Upper lobe of left lung (tissue), 6 donors: ENCODE results near the gene SPTLC1. TPM values are rescaled to one million over a fixed set of nuclear protein-coding genes. Genes with fewer than 3 reads are reported as not detected.

Source experiments
- ATAC-seq, 2 donors: fragments of 200-7000 bp; cut with Tn5 transposase; one replicate each; pipeline ENCODE4 v1.9.1; 2022; ENCODE audit warnings: mild to moderate bottlenecking in 2 of 2, moderate library complexity in 2 of 2; ENCODE audit not compliant: low FRiP score in 2 of 2
- DNase-seq, 2 donors: peaks; one replicate each; pipeline ENCODE4 v3.0.0-alpha.2; 2019 to 2020
- H3K27ac ChIP-seq, 4 donors: fragments of 200-600 bp; sonication (generic); one replicate each; pipeline ENCODE4 v1.5.1; 2016 to 2019
- H3K27me3 ChIP-seq, 4 donors: fragments of 200-600 bp; sonication (generic); one replicate each; pipeline ENCODE4 v1.5.1; 2017 to 2019
- H3K36me3 ChIP-seq, 4 donors: fragments of 200-600 bp; sonication (generic); one replicate each; pipeline ENCODE4 v1.5.1; 2016 to 2019
- H3K4me1 ChIP-seq, 4 donors: fragments of 200-600 bp; sonication (generic); one replicate each; pipeline ENCODE4 v1.5.1; 2018 to 2019
- H3K4me3 ChIP-seq, 4 donors: fragments of 200-600 bp; sonication (generic); one replicate each; pipeline ENCODE4 v1.5.1; 2017 to 2019; ENCODE audit warnings: mild to moderate bottlenecking in 2 of 4, moderate library complexity in 1 of 4
- H3K9me3 ChIP-seq, 4 donors: fragments of 200-600 bp; sonication (generic); one replicate each; pipeline ENCODE4 v1.5.1; 2018 to 2019
- CTCF ChIP-seq, 6 experiments: fragments of 450-650 bp in 4 of 6; fragments of 200-600 bp in 2 of 6; sonication (generic) in 2 of 6; IDR thresholded peaks; one replicate each; pipeline ENCODE4 v1.5.1; 2016 to 2019; ENCODE audit warnings: antibody characterized with exemption in 6 of 6
- EP300 ChIP-seq, 4 donors: sonication (generic); formaldehyde crosslinking; IDR thresholded peaks; one replicate each; pipeline ENCODE4 v1.5.1; 2017; ENCODE audit warnings: antibody characterized with exemption in 4 of 4, control low read depth in 2 of 4
- POLR2A ChIP-seq, 4 donors: fragments of 450-650 bp; IDR thresholded peaks; one replicate each; pipeline ENCODE4 v1.5.1; 2016 to 2017; ENCODE audit warnings: antibody characterized with exemption in 4 of 4, mild to moderate bottlenecking in 2 of 4
- POLR2AphosphoS5 ChIP-seq, 2 donors: sonication (generic); formaldehyde crosslinking; IDR thresholded peaks; one replicate each; pipeline ENCODE4 v1.5.1; 2017; ENCODE audit warnings: antibody characterized with exemption in 2 of 2
- WGBS, 2 donors: methylation state at CpG; one replicate each; pipeline ENCODE4 v1.1.5; 2017 to 2018; 5-methylcytosine and 5-hydroxymethylcytosine counted together
- total RNA-seq, 6 donors: library from RNA; depleted of rRNA in 4 of 6; stranded (reverse); fragments of >200 nt in 4 of 6; gene quantifications; one replicate each; pipeline versions ENCODE4 v1.1.0 to v1.2.1, GENCODE V29; 2016 to 2021
- donor health status: DM: no; HTN: no; CAD: no; lungs with moderate emphysema.
- donor health status: DM: no; HTN: yes; CAD: no; lungs with severe emphysema.

The SPTLC1 gene
- total RNA-seq, 6 donors from 2014 or later = 25.6 to 85.7 (median 60.6) TPM

- Histone ChIP-seq H3K4me1 (no peaks in the 10 kb centered on the region), H3K27ac (no peak overlapping the region), H3K36me3 (no peaks in the 10 kb centered on the region), H3K4me3 (no peak overlapping the region), H3K27me3 (no peaks in the 10 kb centered on the region), H3K9me3 (no peaks in the 10 kb centered on the region)
- no peak for DNase-seq
- WGBS, 2 donors = 28 to 39% methylated on average over 4 of the region's 4 CpGs
- no peak for ATAC-seq
- no peak for TF ChIP-seq POLR2AphosphoS5 (IDR thresholded peaks at IDR 0.05)
- TF ChIP-seq EP300 (IDR thresholded peaks at IDR 0.05) = no peak
- TF ChIP-seq CTCF (IDR thresholded peaks at IDR 0.05) = no peak
- TF ChIP-seq POLR2A (IDR thresholded peaks at IDR 0.05) = no peak
Observed at GRCh38 chr9:91994422-91994821, 120.8 kb downstream of the SPTLC1 start.

GRCh38 chr9:91992461-91993041, 122.7 kb downstream of the SPTLC1 start:
- Histone ChIP-seq H3K4me3 (no peak overlapping the region), H3K36me3 (no peaks in the 10 kb centered on the region), H3K4me1 (no peaks in the 10 kb centered on the region), H3K9me3 (no peaks in the 10 kb centered on the region), H3K27ac (no peak overlapping the region), H3K27me3 (no peaks in the 10 kb centered on the region)
- peak in 1 of 2 donors; percentile 38 for ATAC-seq
- 67 to 72% methylated on average over 12 of the region's 12 CpGs for WGBS, 2 donors
- DNase-seq = no peak
- TF ChIP-seq CTCF (IDR thresholded peaks at IDR 0.05) (no peak), POLR2A (IDR thresholded peaks at IDR 0.05) (no peak), EP300 (IDR thresholded peaks at IDR 0.05) (no peak), POLR2AphosphoS5 (IDR thresholded peaks at IDR 0.05) (no peak)

- H3K27me3 ChIP-seq = no peaks in the 10 kb centered on the region
- TF ChIP-seq CTCF (IDR thresholded peaks at IDR 0.05) (no peak), POLR2AphosphoS5 (IDR thresholded peaks at IDR 0.05) (no peak), POLR2A (IDR thresholded peaks at IDR 0.05) (no peak), EP300 (IDR thresholded peaks at IDR 0.05) (no peak)
- no peak overlapping the region for H3K4me3 ChIP-seq
- ATAC-seq (peak in 1 of 2 donors; percentile 41), DNase-seq (peak in 1 of 2 donors; percentile 44)
- WGBS, 2 donors = 62 to 73% methylated on average over 20 of the region's 20 CpGs
- H3K36me3 ChIP-seq = no peaks in the 10 kb centered on the region
- H3K27ac ChIP-seq = no peak overlapping the region
- no peaks in the 10 kb centered on the region for H3K9me3 ChIP-seq
- H3K4me1 ChIP-seq = no peaks in the 10 kb centered on the region
Observed at GRCh38 chr9:91991721-91992341, 123.4 kb downstream of the SPTLC1 start.

- no peak for TF ChIP-seq CTCF (IDR thresholded peaks at IDR 0.05)
- TF ChIP-seq EP300 (IDR thresholded peaks at IDR 0.05) = no peak
- no peak for TF ChIP-seq POLR2AphosphoS5 (IDR thresholded peaks at IDR 0.05)
- no peak for TF ChIP-seq POLR2A (IDR thresholded peaks at IDR 0.05)
- Histone ChIP-seq H3K4me3 (no peak overlapping the region), H3K36me3 (no peaks in the 10 kb centered on the region), H3K4me1 (no peaks in the 10 kb centered on the region), H3K27me3 (no peaks in the 10 kb centered on the region), H3K9me3 (no peaks in the 10 kb centered on the region), H3K27ac (no peak overlapping the region)
- ATAC-seq (no peak), DNase-seq (no peak)
- WGBS, 2 donors = 85 to 93% methylated on average over 1 to 2 of the region's 2 CpGs
Observed at GRCh38 chr9:91986248-91986647, 129.0 kb downstream of the SPTLC1 start.

- ATAC-seq = no peak
- H3K27me3 ChIP-seq = no peaks in the 10 kb centered on the region
- WGBS, 2 donors = 86 to 95% methylated on average over 2 of the region's 2 CpGs
- no peaks in the 10 kb centered on the region for H3K4me1 ChIP-seq
- no peak for DNase-seq
- H3K27ac ChIP-seq = no peak overlapping the region
- H3K36me3 ChIP-seq = no peaks in the 10 kb centered on the region
- no peak overlapping the region for H3K4me3 ChIP-seq
- no peaks in the 10 kb centered on the region for H3K9me3 ChIP-seq
- no peak for TF ChIP-seq CTCF (IDR thresholded peaks at IDR 0.05)
- no peak for TF ChIP-seq POLR2AphosphoS5 (IDR thresholded peaks at IDR 0.05)
- TF ChIP-seq POLR2A (IDR thresholded peaks at IDR 0.05) = no peak
- TF ChIP-seq EP300 (IDR thresholded peaks at IDR 0.05) = no peak
Observed at GRCh38 chr9:91985692-91986091, 129.5 kb downstream of the SPTLC1 start.
